Lower leg skin (tissue), 3 donors: Measurements from ENCODE around the gene ADAT1.

Source experiments
- CTCF ChIP-seq, 3 donors: fragments of 450-650 bp; IDR thresholded peaks; one replicate each; pipeline ENCODE4 v1.5.1; 2016; ENCODE audit warnings: antibody characterized with exemption in 3 of 3, mild to moderate bottlenecking in 3 of 3, moderate library complexity in 2 of 3
- POLR2A ChIP-seq, 2 donors: fragments of 450-650 bp; IDR thresholded peaks; one replicate each; pipeline ENCODE4 v1.6.1; 2016 to 2017; ENCODE audit warnings: antibody characterized with exemption in 2 of 2, mild to moderate bottlenecking in 1 of 2, moderate library complexity in 1 of 2

DNA sequence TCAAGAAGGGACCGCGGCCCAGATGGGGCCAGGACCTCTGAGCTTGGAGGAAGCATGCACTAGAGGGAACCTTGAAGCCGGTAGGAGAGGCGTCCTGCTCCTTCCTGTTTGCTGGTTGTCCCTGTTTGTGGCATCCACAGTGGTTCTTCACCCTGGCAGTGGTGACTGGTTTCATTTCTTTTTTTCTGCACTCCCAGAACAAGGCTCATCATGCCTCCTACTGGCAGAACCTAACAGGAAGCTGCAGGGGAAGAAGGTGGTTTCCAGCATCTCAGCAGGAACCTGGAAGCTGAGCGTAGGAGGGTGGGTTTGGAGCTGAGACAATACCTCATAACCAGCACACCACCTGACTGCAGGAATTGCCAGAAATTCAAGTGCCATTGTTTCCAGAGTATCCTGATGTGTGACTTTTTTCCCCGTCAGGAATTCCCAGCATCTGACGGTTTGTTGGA, 72.8 kb downstream of the ADAT1 start:
- TF ChIP-seq CTCF (IDR thresholded peaks at IDR 0.05) (no peak), POLR2A (IDR thresholded peaks at IDR 0.05) (no peak)
